H9 (cell line): ENCODE results near the gene CHMP6. TPM values are rescaled to one million over a fixed set of nuclear protein-coding genes. Genes with fewer than 3 reads are reported as not detected.

ENCODE experiments used
- DNase-seq: peaks from one replicate; pipeline ENCODE4 v3.0.0-alpha.2; 2017
- H2AFZ ChIP-seq: one replicate; pipeline ENCODE4 v1.6.1; 2013; ENCODE audit warnings: mild to moderate bottlenecking, low read length, control low read depth, moderate library complexity
- H2AK5ac ChIP-seq: 2 replicates; pipeline ENCODE4 v1.6.1; 2013; ENCODE audit warnings: low read length, control low read depth, mixed read lengths; ENCODE audit not compliant: insufficient read length
- H2BK120ac ChIP-seq: one replicate; pipeline ENCODE4 v1.6.1; 2013; ENCODE audit warnings: low read depth, mild to moderate bottlenecking, low read length, control low read depth, inconsistent platforms; ENCODE audit not compliant: poor library complexity, severe bottlenecking
- H2BK12ac ChIP-seq: 2 replicates; pipeline ENCODE4 v1.6.1; 2013; ENCODE audit warnings: low read length, control low read depth, mixed read lengths, low read depth; ENCODE audit not compliant: insufficient read length
- H2BK15ac ChIP-seq: 2 replicates; pipeline ENCODE4 v1.6.1; 2013; ENCODE audit warnings: low read depth, low read length, control low read depth
- H2BK20ac ChIP-seq: one replicate; pipeline ENCODE4 v1.6.1; 2013; ENCODE audit warnings: low read depth, mild to moderate bottlenecking, low read length, control low read depth, inconsistent platforms; ENCODE audit not compliant: poor library complexity, severe bottlenecking
- H2BK5ac ChIP-seq: 2 replicates; pipeline ENCODE4 v1.6.1; 2013; ENCODE audit warnings: low read length, control low read depth, mixed read lengths; ENCODE audit not compliant: insufficient read length
- H3K14ac ChIP-seq: 2 replicates; pipeline ENCODE4 v1.6.1; 2013; ENCODE audit warnings: low read length, control low read depth; ENCODE audit not compliant: insufficient read depth
- H3K18ac ChIP-seq: 2 replicates; pipeline ENCODE4 v1.6.1; 2013; ENCODE audit warnings: low read depth, mild to moderate bottlenecking, mixed read lengths, low read length, control low read depth; ENCODE audit not compliant: insufficient read length
- H3K23ac ChIP-seq: 2 replicates; pipeline ENCODE4 v1.6.1; 2013; ENCODE audit warnings: low read length, control low read depth, mixed read lengths, low read depth; ENCODE audit not compliant: insufficient read length
- H3K23me2 ChIP-seq: 2 replicates; pipeline ENCODE4 v1.6.1; 2013; ENCODE audit warnings: low read depth, mild to moderate bottlenecking, mixed read lengths, low read length, control low read depth; ENCODE audit not compliant: insufficient read length, poor library complexity, severe bottlenecking
- H3K27ac ChIP-seq: 2 replicates; pipeline ENCODE4 v1.5.1; 2013; ENCODE audit warnings: low read length, control low read depth, mixed read lengths, low read depth; ENCODE audit not compliant: insufficient read length
- H3K27me3 ChIP-seq: 2 replicates; pipeline ENCODE4 v1.6.1; 2013; ENCODE audit warnings: low read length, control low read depth, inconsistent platforms; ENCODE audit not compliant: insufficient read depth
- H3K4ac ChIP-seq: 2 replicates; pipeline ENCODE4 v1.6.1; 2013; ENCODE audit warnings: low read depth, mild to moderate bottlenecking, control low read depth, inconsistent platforms, low read length, moderate library complexity
- H3K4me1 ChIP-seq: 2 replicates; pipeline ENCODE4 v1.6.1; 2013; ENCODE audit warnings: low read length, control low read depth, inconsistent platforms; ENCODE audit not compliant: insufficient read depth
- H3K4me2 ChIP-seq: 2 replicates; pipeline ENCODE4 v1.6.1; 2013; ENCODE audit warnings: low read length, control low read depth, mixed read lengths; ENCODE audit not compliant: insufficient read length, insufficient read depth
- H3K56ac ChIP-seq: 2 replicates; pipeline ENCODE4 v1.6.1; 2013; ENCODE audit warnings: low read depth, mild to moderate bottlenecking, mixed read lengths, low read length, control low read depth; ENCODE audit not compliant: insufficient read length
- H3K79me1 ChIP-seq: 2 replicates; pipeline ENCODE4 v1.6.1; 2013; ENCODE audit warnings: low read depth, mild to moderate bottlenecking, moderate library complexity, low read length, control low read depth, inconsistent platforms; ENCODE audit not compliant: insufficient read depth, poor library complexity, severe bottlenecking
- H3K79me2 ChIP-seq: 2 replicates; pipeline ENCODE4 v1.6.1; 2013; ENCODE audit warnings: low read length, control low read depth, inconsistent platforms; ENCODE audit not compliant: insufficient read depth
- H3K9ac ChIP-seq: 2 replicates; pipeline ENCODE4 v1.6.1; 2013; ENCODE audit warnings: low read length, control low read depth, mixed read lengths; ENCODE audit not compliant: insufficient read length; ENCODE audit errors: extremely low read depth
- H3K9me3 ChIP-seq: one replicate; pipeline ENCODE4 v1.6.1; 2013; ENCODE audit warnings: low read depth, low read length, inconsistent platforms; ENCODE audit not compliant: control insufficient read depth
- H3T11ph ChIP-seq: one replicate; pipeline ENCODE4 v1.6.1; 2013; ENCODE audit warnings: mild to moderate bottlenecking, low read length, control low read depth, inconsistent platforms
- H4K20me1 ChIP-seq: one replicate; pipeline ENCODE4 v1.6.1; 2013; ENCODE audit not compliant: control insufficient read depth, insufficient read length, insufficient read depth
- H4K5ac ChIP-seq: 2 replicates; pipeline ENCODE4 v1.6.1; 2013; ENCODE audit warnings: low read depth, mild to moderate bottlenecking, mixed read lengths, low read length, control low read depth; ENCODE audit not compliant: insufficient read length
- H4K8ac ChIP-seq: replicated peaks from 2 replicates; pipeline ENCODE4 v1.6.1; 2013; ENCODE audit warnings: low read length, control low read depth, mixed read lengths, low read depth; ENCODE audit not compliant: insufficient read length
- H4K91ac ChIP-seq: 2 replicates; pipeline ENCODE4 v1.6.1; 2013; ENCODE audit warnings: low read depth, mild to moderate bottlenecking, moderate library complexity, mixed read lengths, low read length, control low read depth; ENCODE audit not compliant: insufficient read length
- H3K27ac Mint-ChIP-seq, 3 experiments: 2 replicates in 2 of 3; 3 replicates in 1 of 3; pipeline ENCODE4 v1.8.0; 2020 to 2021; ENCODE audit warnings: mixed read lengths in 3 of 3, mild to moderate bottlenecking in 1 of 3, moderate library complexity in 1 of 3
- H3K27me3 Mint-ChIP-seq: 2 replicates; pipeline ENCODE4 v1.8.0; 2021; ENCODE audit warnings: low read depth, mild to moderate bottlenecking, moderate library complexity, mixed read lengths
- H3K36me3 Mint-ChIP-seq, 3 experiments: 2 replicates in 2 of 3; 3 replicates in 1 of 3; pipeline ENCODE4 v1.8.0; 2020 to 2021; ENCODE audit warnings: low read depth in 3 of 3, mixed read lengths in 3 of 3; ENCODE audit not compliant: insufficient read depth in 1 of 3
- H3K4me1 Mint-ChIP-seq, 2 experiments: 2 replicates each; pipeline ENCODE4 v1.8.0; 2020; ENCODE audit warnings: mixed read lengths in 2 of 2
- H3K4me3 Mint-ChIP-seq, 2 experiments: 2 replicates in 1 of 2; 3 replicates in 1 of 2; pipeline ENCODE4 v1.8.0; 2020 to 2021; ENCODE audit warnings: mild to moderate bottlenecking in 2 of 2, mixed read lengths in 2 of 2, moderate library complexity in 1 of 2
- H3K9me3 Mint-ChIP-seq, 2 experiments: 2 replicates in 1 of 2; 3 replicates in 1 of 2; pipeline ENCODE4 v1.8.0; 2020; ENCODE audit warnings: mild to moderate bottlenecking in 2 of 2, mixed read lengths in 2 of 2, moderate library complexity in 1 of 2
- CTCF ChIP-seq: fragments of 200-600 bp; sonication (generic); conservative IDR thresholded peaks from 3 replicates; pipeline ENCODE4 v1.8.0; 2021; ENCODE audit warnings: antibody characterized with exemption, mild to moderate bottlenecking
- WGBS: extraction: QIAGEN DNeasy Blood & Tissue Kit; methylation state at CpG from one replicate; pipeline ENCODE4 v1.1.7; 2013; ENCODE audit warnings: missing lambda C conversion rate, low lambda C conversion rate, mixed read lengths; ENCODE audit not compliant: insufficient read length; ENCODE audit errors: extremely low coverage; 5-methylcytosine and 5-hydroxymethylcytosine counted together
- total RNA-seq: library from RNA; stranded (reverse); gene quantifications from 2 replicates; pipeline ENCODE4 v1.2.1, GENCODE V29; 2021

CHMP6 gene
- total RNA-seq, 1 experiment from 2014 or later = 23.4 TPM

DNA sequence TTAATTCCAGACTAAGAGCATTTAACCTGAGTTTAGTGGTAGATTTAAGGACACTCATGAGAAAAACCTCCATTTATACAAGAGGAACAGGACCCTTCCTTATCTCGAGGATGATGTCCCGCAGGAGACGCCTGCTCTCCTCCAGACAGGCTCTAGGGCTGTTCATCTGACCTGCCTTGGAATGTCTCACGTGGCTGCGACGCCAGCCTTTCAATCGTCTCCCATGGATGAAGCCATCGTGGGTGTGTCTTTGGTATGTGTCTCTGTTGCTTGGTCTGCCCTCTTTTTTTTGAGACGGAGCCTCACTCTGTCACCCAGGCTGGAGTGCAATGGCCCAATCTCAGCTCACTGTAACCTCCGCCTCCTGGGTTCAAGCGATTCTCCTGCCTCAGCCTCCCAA, 16.5 kb downstream of the CHMP6 start:
- no peak overlapping the region for H3T11ph ChIP-seq
- WGBS = no CpG with 5 or more reads among the region's 11 CpGs
- no peak for TF ChIP-seq CTCF
- no peak overlapping the region for H2BK20ac ChIP-seq
- H2BK15ac ChIP-seq = no peak overlapping the region
- Mint-ChIP-seq H3K4me1 (peaks cover 12 to 23% of the 10 kb centered on the region in 2 experiments), H3K4me3 (no peak overlapping the region), H3K36me3 (peaks cover 9 to 15% (median 11%) of the 10 kb centered on the region in 3 experiments), H3K9me3 (peaks cover 19 to 22% of the 10 kb centered on the region in 2 experiments), H3K27ac (no peak overlapping the region), H3K27me3 (peaks cover 57% of the 10 kb centered on the region)
- no peak overlapping the region for H3K23ac ChIP-seq
- H3K14ac ChIP-seq = no peak overlapping the region
- H4K20me1 ChIP-seq = no peaks in the 10 kb centered on the region
- H2BK120ac ChIP-seq = no peak overlapping the region
- peaks cover 7% of the 10 kb centered on the region for H3K9me3 ChIP-seq
- no peak overlapping the region for H2AK5ac ChIP-seq
- no peak overlapping the region for H3K9ac ChIP-seq
- no peak overlapping the region for H3K27ac ChIP-seq
- H2BK12ac ChIP-seq = no peak overlapping the region
- no peaks in the 10 kb centered on the region for H3K79me1 ChIP-seq
- H3K79me2 ChIP-seq = no peaks in the 10 kb centered on the region
- H3K23me2 ChIP-seq = peaks cover 4% of the 10 kb centered on the region
- H3K4ac ChIP-seq = no peak overlapping the region
- H2AFZ ChIP-seq = no peak overlapping the region
- no peak overlapping the region for H2BK5ac ChIP-seq
- no peaks in the 10 kb centered on the region for H3K4me1 ChIP-seq
- H3K27me3 ChIP-seq = no peaks in the 10 kb centered on the region; the same call in 1 of the 2 replicates
- no peak overlapping the region for H3K4me2 ChIP-seq
- H3K18ac ChIP-seq = no peak overlapping the region
- no peak for DNase-seq
- H4K5ac ChIP-seq = no peak overlapping the region
- H4K8ac ChIP-seq = no peak overlapping the region
- H4K91ac ChIP-seq = no peak overlapping the region
- no peak overlapping the region for H3K56ac ChIP-seq
